PC-9 (cell line): ENCODE results near the gene MMP17. TPM values are rescaled to one million over a fixed set of nuclear protein-coding genes. Genes with fewer than 3 reads are reported as not detected.

Experiments
- BruUV-seq: library from RNA; stranded (reverse); fragments of 400-500 nt; replicated peaks from 2 replicates; lab custom pipeline; 2021; lab: Mats Ljungman, UMichigan
- CTCF ChIA-PET: fragments of 300-600 bp; sonication (Branson Sonifier 250); formaldehyde crosslinking; loops from one replicate; lab custom pipeline; 2022; ENCODE audit warnings: antibody characterized with exemption; lab: Charles Lee
- POLR2A ChIA-PET: fragments of 300-600 bp; sonication (Branson Sonifier 250); formaldehyde crosslinking; loops from one replicate; lab custom pipeline; 2022; ENCODE audit warnings: antibody characterized with exemption; ENCODE audit not compliant: unreplicated experiment; lab: Charles Lee
- DNase-seq, 2 experiments: peaks; one replicate each; pipeline versions ENCODE4 v3.0.0 to v3.0.0-alpha.2; 2015 to 2022; ENCODE audit warnings: mixed read lengths in 1 of 2
- H2AFZ ChIP-seq: fragments of 200-600 bp; sonication (generic); 2 replicates; pipeline ENCODE4 v1.8.1; 2017; ENCODE audit warnings: antibody characterized with exemption
- H3F3A ChIP-seq: fragments of 200-600 bp; sonication (generic); 2 replicates; pipeline ENCODE4 v1.8.1; 2017; ENCODE audit warnings: antibody characterized with exemption, mild to moderate bottlenecking, low read depth; ENCODE audit not compliant: insufficient read depth
- H3K27ac ChIP-seq: fragments of 200-600 bp; sonication (generic); 2 replicates; pipeline ENCODE4 v1.6.1; 2016; ENCODE audit warnings: mixed run types
- H3K27me3 ChIP-seq: fragments of 200-600 bp; sonication (generic); 2 replicates; pipeline ENCODE4 v1.6.1; 2016; ENCODE audit warnings: low read depth, mixed run types; ENCODE audit not compliant: insufficient read depth
- H3K36me3 ChIP-seq: fragments of 200-600 bp; sonication (generic); 2 replicates; pipeline ENCODE4 v1.6.1; 2016; ENCODE audit warnings: low read depth, mixed run types
- H3K4me1 ChIP-seq: fragments of 200-600 bp; sonication (generic); replicated peaks from 2 replicates; pipeline ENCODE4 v1.6.1; 2016; ENCODE audit warnings: mixed run types; ENCODE audit not compliant: insufficient read depth
- H3K4me2 ChIP-seq: fragments of 200-600 bp; sonication (generic); 2 replicates; pipeline ENCODE4 v1.6.1; 2017; ENCODE audit warnings: mixed run types
- H3K4me3 ChIP-seq: fragments of 200-600 bp; sonication (generic); 2 replicates; pipeline ENCODE4 v1.6.1; 2016; ENCODE audit warnings: mixed run types
- H3K79me2 ChIP-seq: fragments of 200-600 bp; sonication (generic); 2 replicates; pipeline ENCODE4 v1.6.1; 2017; ENCODE audit warnings: low read depth, mixed run types
- H3K9me2 ChIP-seq: fragments of 200-600 bp; sonication (generic); 2 replicates; pipeline ENCODE4 v1.8.1; 2017; ENCODE audit warnings: mild to moderate bottlenecking; ENCODE audit not compliant: insufficient read depth
- H3K9me3 ChIP-seq: fragments of 200-600 bp; sonication (generic); 2 replicates; pipeline ENCODE4 v1.8.1; 2016; ENCODE audit warnings: low read depth; ENCODE audit not compliant: insufficient read depth
- H4K20me1 ChIP-seq: fragments of 200-600 bp; sonication (generic); 2 replicates; pipeline ENCODE4 v1.8.1; 2017; ENCODE audit not compliant: insufficient read depth
- EZH2 ChIP-seq: fragments of 200-600 bp; sonication (generic); IDR thresholded peaks from 2 replicates; pipeline ENCODE4 v1.8.0; 2017; ENCODE audit warnings: antibody characterized with exemption, low read depth
- intact Hi-C: fragments of 100-400 bp; cut with micrococcal nuclease; formaldehyde crosslinking; loops from one replicate; pipeline ENCODE4 v1.10.0; 2022; ENCODE audit not compliant: unreplicated experiment
- total RNA-seq: library from RNA; stranded (reverse); gene quantifications from 2 replicates; pipeline ENCODE4 v1.2.3, GENCODE V29; 2021
- TF ChIP-seq, protein P1 (sequence below): fragments of 200-600 bp; sonication (generic); conservative IDR thresholded peaks from 2 replicates; pipeline ENCODE4 v1.6.1; 2017; ENCODE audit warnings: mixed run types, antibody characterized with exemption, mild to moderate bottlenecking, moderate library complexity

The MMP17 gene
- total RNA-seq, 1 experiment from 2014 or later = 3.3 TPM

- peaks cover 30% of the 10 kb centered on the region for H3K4me1 ChIP-seq
- H4K20me1 ChIP-seq = no peaks in the 10 kb centered on the region
- H2AFZ ChIP-seq = no peak overlapping the region
- H3K27me3 ChIP-seq = no peaks in the 10 kb centered on the region
- H3F3A ChIP-seq = peaks cover 38% of the 10 kb centered on the region
- H3K9me2 ChIP-seq = no peaks in the 10 kb centered on the region
- H3K4me2 ChIP-seq = no peak overlapping the region
- H3K79me2 ChIP-seq = no peaks in the 10 kb centered on the region
- peaks cover 19% of the 10 kb centered on the region for H3K36me3 ChIP-seq
- no peak overlapping the region for H3K27ac ChIP-seq
- no peak overlapping the region for H3K4me3 ChIP-seq
- H3K9me3 ChIP-seq = no peaks in the 10 kb centered on the region
- no peak for DNase-seq
- TF ChIP-seq, protein P1, sequence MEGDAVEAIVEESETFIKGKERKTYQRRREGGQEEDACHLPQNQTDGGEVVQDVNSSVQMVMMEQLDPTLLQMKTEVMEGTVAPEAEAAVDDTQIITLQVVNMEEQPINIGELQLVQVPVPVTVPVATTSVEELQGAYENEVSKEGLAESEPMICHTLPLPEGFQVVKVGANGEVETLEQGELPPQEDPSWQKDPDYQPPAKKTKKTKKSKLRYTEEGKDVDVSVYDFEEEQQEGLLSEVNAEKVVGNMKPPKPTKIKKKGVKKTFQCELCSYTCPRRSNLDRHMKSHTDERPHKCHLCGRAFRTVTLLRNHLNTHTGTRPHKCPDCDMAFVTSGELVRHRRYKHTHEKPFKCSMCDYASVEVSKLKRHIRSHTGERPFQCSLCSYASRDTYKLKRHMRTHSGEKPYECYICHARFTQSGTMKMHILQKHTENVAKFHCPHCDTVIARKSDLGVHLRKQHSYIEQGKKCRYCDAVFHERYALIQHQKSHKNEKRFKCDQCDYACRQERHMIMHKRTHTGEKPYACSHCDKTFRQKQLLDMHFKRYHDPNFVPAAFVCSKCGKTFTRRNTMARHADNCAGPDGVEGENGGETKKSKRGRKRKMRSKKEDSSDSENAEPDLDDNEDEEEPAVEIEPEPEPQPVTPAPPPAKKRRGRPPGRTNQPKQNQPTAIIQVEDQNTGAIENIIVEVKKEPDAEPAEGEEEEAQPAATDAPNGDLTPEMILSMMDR = no peak
- TF ChIP-seq EZH2 = no peak
- intact Hi-C loops = no loop called here
- POLR2A ChIA-PET = no interaction called here
- CTCF ChIA-PET = no interaction called here
- no TSS peak for BruUV-seq
Observed at GRCh38 chr12:131786331-131786730, 41.9 kb upstream of the MMP17 start.

GRCh38 chr12:131787143-131787660, 41.0 kb upstream of the MMP17 start:
- intact Hi-C loops = no loop called here
- no peak for TF ChIP-seq EZH2
- TF ChIP-seq, protein P1 = no peak
- Histone ChIP-seq H3K36me3 (peaks cover 19% of the 10 kb centered on the region), H3K4me1 (peaks cover 27% of the 10 kb centered on the region), H3K4me3 (no peak overlapping the region), H3F3A (peaks cover 34% of the 10 kb centered on the region), H3K9me3 (no peaks in the 10 kb centered on the region), H2AFZ (no peak overlapping the region), H3K4me2 (no peak overlapping the region), H3K9me2 (no peaks in the 10 kb centered on the region), H3K79me2 (no peaks in the 10 kb centered on the region), H4K20me1 (no peaks in the 10 kb centered on the region), H3K27me3 (no peaks in the 10 kb centered on the region), H3K27ac (no peak overlapping the region)
- BruUV-seq = no TSS peak
- POLR2A ChIA-PET = no interaction called here
- DNase-seq = no peak
- CTCF ChIA-PET = no interaction called here

DNA sequence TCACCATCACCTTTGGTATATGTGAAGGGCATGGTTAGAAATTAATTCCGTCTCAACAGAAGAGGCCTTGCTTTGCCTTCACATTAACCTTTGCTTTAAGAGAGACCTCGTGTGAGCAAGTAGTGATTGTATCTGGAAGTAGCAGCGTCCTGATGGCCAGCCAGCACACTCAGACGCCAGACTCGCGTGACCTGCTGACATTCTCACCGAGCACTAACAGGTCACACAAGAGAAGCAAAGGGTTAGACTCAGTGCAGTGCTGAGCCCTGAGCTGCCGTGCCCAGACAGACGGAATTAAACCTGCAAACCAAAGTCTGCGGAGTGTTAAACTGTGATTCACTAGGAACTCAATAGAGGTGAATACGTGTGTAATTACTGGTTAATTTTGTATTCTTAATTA, 40.1 kb upstream of the MMP17 start:
- no peaks in the 10 kb centered on the region for H3K27me3 ChIP-seq
- DNase-seq = no peak
- peaks cover 19% of the 10 kb centered on the region for H3K4me1 ChIP-seq
- H4K20me1 ChIP-seq = no peaks in the 10 kb centered on the region
- H3F3A ChIP-seq = peaks cover 28% of the 10 kb centered on the region
- H3K4me3 ChIP-seq = no peak overlapping the region
- no peaks in the 10 kb centered on the region for H3K9me3 ChIP-seq
- H3K27ac ChIP-seq = no peak overlapping the region
- TF ChIP-seq, protein P1 = no peak
- TF ChIP-seq EZH2 = no peak
- H3K4me2 ChIP-seq = no peak overlapping the region
- CTCF ChIA-PET = no interaction called here
- intact Hi-C loops = no loop called here
- POLR2A ChIA-PET = no interaction called here
- no peaks in the 10 kb centered on the region for H3K79me2 ChIP-seq
- peaks cover 19% of the 10 kb centered on the region for H3K36me3 ChIP-seq
- no TSS peak for BruUV-seq
- no peak overlapping the region for H2AFZ ChIP-seq
- H3K9me2 ChIP-seq = no peaks in the 10 kb centered on the region
